HepG2 (cell line): ENCODE data around the gene CCDC9B. TPM values are rescaled to one million over a fixed set of nuclear protein-coding genes. Genes with fewer than 3 reads are reported as not detected.

Experiments used
- AKAP8 ChIP-seq: sonication (generic); formaldehyde crosslinking; IDR thresholded peaks from 2 replicates; pipeline ENCODE4 v1.5.1; 2020; ENCODE audit warnings: mild to moderate bottlenecking, missing genetic modification reagents
- ATF2 ChIP-seq: sonication (generic); formaldehyde crosslinking; IDR thresholded peaks from 2 replicates; pipeline ENCODE4 v1.4.0; 2020; ENCODE audit warnings: missing genetic modification reagents
- BRF2 ChIP-seq: sonication (generic); formaldehyde crosslinking; IDR thresholded peaks from 2 replicates; pipeline ENCODE4 v1.8.1; 2022; ENCODE audit warnings: mild to moderate bottlenecking, missing genetic modification reagents
- EHMT2 ChIP-seq: fragments of 200-600 bp; sonication (generic); IDR thresholded peaks from 2 replicates; pipeline ENCODE4 v1.7.0; 2017; ENCODE audit warnings: antibody characterized with exemption, low read depth, low read length, borderline replicate concordance
- GFI1 ChIP-seq: sonication (generic); formaldehyde crosslinking; IDR thresholded peaks from 2 replicates; pipeline ENCODE4 v1.5.0; 2020; ENCODE audit warnings: missing genetic modification reagents, mild to moderate bottlenecking, borderline replicate concordance
- HNRNPK ChIP-seq: fragments of 200-400 bp; formaldehyde crosslinking; IDR thresholded peaks from 2 replicates; pipeline ENCODE4 v1.6.1; 2018; ENCODE audit warnings: low read length, low read depth, moderate library complexity, mild to moderate bottlenecking; ENCODE audit not compliant: poor library complexity, severe bottlenecking
- NR2C2 ChIP-seq: sonication (generic); formaldehyde crosslinking; IDR thresholded peaks from 2 replicates; pipeline ENCODE4 v1.4.0; 2020; ENCODE audit warnings: missing genetic modification reagents, mild to moderate bottlenecking, moderate library complexity, borderline replicate concordance
- PRDM15 ChIP-seq: sonication (generic); formaldehyde crosslinking; IDR thresholded peaks from 2 replicates; pipeline ENCODE4 v1.4.0; 2020; ENCODE audit warnings: missing genetic modification reagents
- RAD21 ChIP-seq: fragments of 450-650 bp; formaldehyde crosslinking; IDR thresholded peaks from 2 replicates; pipeline ENCODE4 v1.5.0; 2020; ENCODE audit warnings: mild to moderate bottlenecking
- SAFB2 ChIP-seq: sonication (generic); formaldehyde crosslinking; IDR thresholded peaks from 2 replicates; pipeline ENCODE4 v1.5.1; 2020; ENCODE audit warnings: missing genetic modification reagents, low read depth, mild to moderate bottlenecking, borderline replicate concordance
- SKIL ChIP-seq: sonication (generic); formaldehyde crosslinking; IDR thresholded peaks from 2 replicates; pipeline ENCODE4 v1.8.0; 2022; ENCODE audit warnings: missing genetic modification reagents, mild to moderate bottlenecking, moderate library complexity, borderline replicate concordance
- TRAFD1 ChIP-seq: sonication (generic); formaldehyde crosslinking; IDR thresholded peaks from 2 replicates; pipeline ENCODE4 v1.5.1; 2020; ENCODE audit warnings: missing genetic modification reagents, mild to moderate bottlenecking, borderline replicate concordance
- ZNF484 ChIP-seq: sonication (generic); formaldehyde crosslinking; IDR thresholded peaks from 2 replicates; pipeline ENCODE4 v1.5.1; 2020; ENCODE audit warnings: mild to moderate bottlenecking, low read depth, missing genetic modification reagents, borderline replicate concordance
- ZNF556 ChIP-seq: sonication (generic); formaldehyde crosslinking; IDR thresholded peaks from 2 replicates; pipeline ENCODE4 v1.4.0; 2020; ENCODE audit warnings: mild to moderate bottlenecking, missing genetic modification reagents, borderline replicate concordance
- ZNF703 ChIP-seq: sonication (generic); formaldehyde crosslinking; IDR thresholded peaks from 2 replicates; pipeline ENCODE4 v1.5.1; 2020; ENCODE audit warnings: missing genetic modification reagents, mild to moderate bottlenecking, moderate library complexity, borderline replicate concordance
- ZNF720 ChIP-seq: sonication (generic); formaldehyde crosslinking; IDR thresholded peaks from 2 replicates; pipeline ENCODE4 v1.4.0; 2020; ENCODE audit warnings: missing genetic modification reagents
- ZSCAN12 ChIP-seq: sonication (generic); formaldehyde crosslinking; IDR thresholded peaks from 2 replicates; pipeline ENCODE4 v1.9.0; 2021; ENCODE audit warnings: mild to moderate bottlenecking, missing genetic modification reagents
- polyA plus RNA-seq, 8 experiments: library from polyadenylated mRNA; depleted of rRNA in 3 of 8; stranded (reverse) in 7 of 8; unstranded in 1 of 8; fragments of >200 nt; fragmentation: Illumina TruSeq in 4 of 8; extraction: Trizol in 4 of 8; gene quantifications; 2 replicates each; pipeline versions ENCODE4 v1.2.1 to v1.2.3, GENCODE V29; 2011 to 2016; ENCODE audit warnings: low read depth in 4 of 8, missing spikeins in 1 of 8, mixed read lengths in 1 of 8; ENCODE audit not compliant: insufficient read depth in 1 of 8
- total RNA-seq, 5 experiments: library from RNA; depleted of rRNA; stranded (reverse); fragments of >200 nt; fragmentation: Illumina TruSeq; extraction: Trizol; gene quantifications; 2 replicates each; pipeline ENCODE4 v1.2.3, GENCODE V29; 2016; ENCODE audit warnings: low read depth in 1 of 5

CCDC9B gene
- total and polyA plus RNA-seq, 2 of the 13 experiments (the other 11 are each of a cell fraction or from before 2014, with no cell fraction given), result 0.98 to 1.6 TPM

GRCh38 chr15:40282147-40282868 is 58.4 kb downstream of the CCDC9B start (continued):
- peak; percentile 45 for TF ChIP-seq SAFB2 (CRISPR knock-in tag)
- 0 out of 2 replicates have a peak, but pooled peaks have one; percentile 22 for TF ChIP-seq PRDM15 (CRISPR knock-in tag)
- no peak for TF ChIP-seq GFI1
- no peak for TF ChIP-seq BRF2 (CRISPR knock-in tag)
- TF ChIP-seq RAD21 (CRISPR knock-in tag), result peak; percentile 43; the same call in 1 of the 2 replicates
- no peak for TF ChIP-seq TRAFD1 (CRISPR knock-in tag)
- no peak for TF ChIP-seq ATF2 (CRISPR knock-in tag)
- no peak for TF ChIP-seq EHMT2
- 0 out of 2 replicates have a peak, but pooled peaks have one; percentile 15 for TF ChIP-seq SKIL (CRISPR knock-in tag)
- no peak for TF ChIP-seq ZNF556
- TF ChIP-seq ZNF703 (CRISPR knock-in tag), result no peak
- TF ChIP-seq AKAP8 (CRISPR knock-in tag), result 0 out of 2 replicates have a peak, but pooled peaks have one; percentile 21
- TF ChIP-seq ZNF720 (CRISPR knock-in tag), result no peak
- TF ChIP-seq ZNF484, result no peak
- TF ChIP-seq ZSCAN12, result 0 out of 2 replicates have a peak, but pooled peaks have one; percentile 29
- no peak for TF ChIP-seq HNRNPK
- TF ChIP-seq NR2C2 (CRISPR knock-in tag), result 0 out of 2 replicates have a peak, but pooled peaks have one; percentile 12
